GM12878 (cell line): Measurements from ENCODE around the gene MINDY3. TPM values are rescaled to one million over a fixed set of nuclear protein-coding genes. Genes with fewer than 3 reads are reported as not detected.

Experiments
- ATAC-seq: fragments of 200-7000 bp; cut with Tn5 transposase; 3 replicates; pipeline ENCODE4 v1.9.1; 2020; ENCODE audit warnings: mild to moderate bottlenecking, moderate library complexity
- BruUV-seq: library from RNA; stranded (reverse); fragments of 400-500 nt; replicated peaks from 2 replicates; lab custom pipeline; 2021; lab: Mats Ljungman, UMichigan
- CTCF ChIA-PET: fragments of 300-600 bp; sonication (Branson Sonifier 250); formaldehyde crosslinking; extraction: SDS; loops from one replicate; lab custom pipeline; 2021; ENCODE audit warnings: inconsistent platforms; lab: Yijun Ruan, JAX
- POLR2A ChIA-PET: fragments of 350-600 bp; formaldehyde crosslinking; extraction: SDS; loops from one replicate; lab custom pipeline; 2021; ENCODE audit warnings: inconsistent platforms; lab: Charles Lee
- RAD21 ChIA-PET: fragments of 300-600 bp; sonication (Branson Sonifier 250); formaldehyde crosslinking; loops from one replicate; lab custom pipeline; 2023; ENCODE audit warnings: antibody characterized with exemption; ENCODE audit not compliant: unreplicated experiment; lab: Charles Lee
- SMC1A ChIA-PET: fragments of 300-600 bp; sonication (Branson Sonifier 250); formaldehyde crosslinking; loops from one replicate; lab custom pipeline; 2023; ENCODE audit not compliant: unreplicated experiment, uncharacterized antibody; lab: Charles Lee
- DNase-seq: peaks from one replicate; pipeline ENCODE4 v3.0.0-alpha.2; 2011; ENCODE audit warnings: low read depth, low spot score
- FAIRE-seq: peaks from 3 replicates; lab custom pipeline; 2011; peaks lifted over from hg19 to GRCh38; lab: Jason Lieb, UNC
- H2AFZ ChIP-seq: 2 replicates; pipeline ENCODE4 v1.6.0; 2011; ENCODE audit warnings: low read depth, low read length, control low read depth; ENCODE audit not compliant: control insufficient read depth
- H3K27ac ChIP-seq: 2 replicates; pipeline ENCODE4 v1.5.1; 2011; ENCODE audit warnings: control low read depth; ENCODE audit not compliant: control insufficient read depth, insufficient read depth
- H3K27me3 ChIP-seq, 2 experiments: replicated peaks in 1 of 2; 2 replicates each; pipeline versions ENCODE4 v1.6.0 to v1.6.1; 2011; ENCODE audit warnings: low read length in 1 of 2; ENCODE audit not compliant: control insufficient read depth in 2 of 2, insufficient read depth in 2 of 2
- H3K36me3 ChIP-seq, 2 experiments: 2 replicates each; pipeline ENCODE4 v1.5.1; 2011; ENCODE audit warnings: low read length in 1 of 2; ENCODE audit not compliant: control insufficient read depth in 2 of 2, insufficient read depth in 2 of 2
- H3K4me1 ChIP-seq: 2 replicates; pipeline ENCODE4 v1.6.1; 2011; ENCODE audit warnings: mild to moderate bottlenecking, low read length, moderate library complexity, mixed read lengths; ENCODE audit not compliant: control insufficient read depth, insufficient read depth
- H3K4me2 ChIP-seq: 2 replicates; pipeline ENCODE4 v1.6.0; 2011; ENCODE audit warnings: control low read depth; ENCODE audit not compliant: control insufficient read depth, insufficient read depth
- H3K4me3 ChIP-seq: fragments of 200-600 bp; sonication (generic); 2 replicates; pipeline ENCODE4 v1.5.1; 2016
- H3K79me2 ChIP-seq: 2 replicates; pipeline ENCODE4 v1.6.0; 2011; ENCODE audit warnings: low read length; ENCODE audit not compliant: control insufficient read depth, insufficient read depth
- H3K9ac ChIP-seq: 2 replicates; pipeline ENCODE4 v1.8.0; 2011; ENCODE audit warnings: low read length, control low read depth, mixed read lengths; ENCODE audit not compliant: control insufficient read depth, insufficient read depth
- H3K9me3 ChIP-seq: replicated peaks from 3 replicates; pipeline ENCODE4 v1.5.1; 2011; ENCODE audit warnings: mild to moderate bottlenecking, low read length; ENCODE audit not compliant: control insufficient read depth, insufficient read depth
- H4K20me1 ChIP-seq: 2 replicates; pipeline ENCODE4 v1.6.0; 2011; ENCODE audit not compliant: control insufficient read depth, insufficient read depth
- ASH2L ChIP-seq: fragments of 300-600, 200-600 bp; sonication (generic); IDR thresholded peaks from 2 replicates; pipeline ENCODE4 v1.6.1; 2017; ENCODE audit warnings: low read depth, mild to moderate bottlenecking, borderline replicate concordance
- BRCA1 ChIP-seq: IDR thresholded peaks from 2 replicates; pipeline ENCODE4 v1.6.1; 2011; ENCODE audit warnings: low read depth, low read length, improper control_type of control experiment
- CBFB ChIP-seq: IDR thresholded peaks from 2 replicates; pipeline ENCODE4 v1.6.1; 2016; ENCODE audit warnings: antibody characterized with exemption, low read depth
- CHD1 ChIP-seq: IDR thresholded peaks from 2 replicates; pipeline ENCODE4 v1.6.1; 2012; ENCODE audit warnings: low read depth, low read length, improper control_type of control experiment
- EP300 ChIP-seq, 2 experiments: fragments of 150-350 bp in 1 of 2; IDR thresholded peaks; 2 replicates each; pipeline ENCODE4 v1.6.1; 2011 to 2012; ENCODE audit warnings: low read depth in 2 of 2, low read length in 2 of 2, borderline replicate concordance in 1 of 2, improper control_type of control experiment in 1 of 2, inconsistent platforms in 1 of 2; ENCODE audit not compliant: control insufficient read depth in 1 of 2
- EZH2 ChIP-seq: IDR thresholded peaks from 2 replicates; pipeline ENCODE4 v1.6.1; 2012; ENCODE audit warnings: low read depth, mild to moderate bottlenecking, control low read depth, inconsistent platforms, low read length, borderline replicate concordance; ENCODE audit not compliant: control insufficient read depth
- FOS ChIP-seq: IDR thresholded peaks from 3 replicates; pipeline ENCODE4 v1.6.1; 2011; ENCODE audit warnings: borderline replicate concordance; ENCODE audit not compliant: insufficient read length; ENCODE audit errors: extremely low read depth
- HDAC2 ChIP-seq: fragments of 200-600 bp; sonication (generic); IDR thresholded peaks from 2 replicates; pipeline ENCODE4 v1.6.1; 2017
- KAT2A ChIP-seq: conservative IDR thresholded peaks from 2 replicates; pipeline ENCODE4 v1.6.1; 2011; ENCODE audit warnings: low read depth, low read length; ENCODE audit not compliant: control insufficient read depth
- KDM1A ChIP-seq: fragments of 200-600 bp; sonication (generic); IDR thresholded peaks from 2 replicates; pipeline ENCODE4 v1.6.1; 2016; ENCODE audit warnings: borderline replicate concordance
- LARP7 ChIP-seq: fragments of 450-650 bp; IDR thresholded peaks from 2 replicates; pipeline ENCODE4 v1.6.1; 2017; ENCODE audit warnings: mild to moderate bottlenecking
- MTA2 ChIP-seq: fragments of 450-650 bp; IDR thresholded peaks from 2 replicates; pipeline ENCODE4 v1.6.1; 2016; ENCODE audit warnings: low read depth, mild to moderate bottlenecking, moderate library complexity
- MYB ChIP-seq: fragments of 150-350 bp; IDR thresholded peaks from 2 replicates; pipeline ENCODE4 v1.6.1; 2014; ENCODE audit warnings: mild to moderate bottlenecking, low read depth, low read length, borderline replicate concordance
- NFYB ChIP-seq: IDR thresholded peaks from 2 replicates; pipeline ENCODE4 v1.6.1; 2011; ENCODE audit warnings: low read depth, mild to moderate bottlenecking, low read length, improper control_type of control experiment, moderate library complexity; ENCODE audit not compliant: insufficient read depth
- PBX3 ChIP-seq: IDR thresholded peaks from 2 replicates; pipeline ENCODE4 v1.6.1; 2011; ENCODE audit warnings: mild to moderate bottlenecking, low read depth, low read length, moderate library complexity; ENCODE audit not compliant: insufficient replicate concordance
- RCOR1 ChIP-seq: conservative IDR thresholded peaks from 2 replicates; pipeline ENCODE4 v1.6.1; 2012; ENCODE audit warnings: low read depth, low read length, improper control_type of control experiment
- TCF12 ChIP-seq: IDR thresholded peaks from 2 replicates; pipeline ENCODE4 v1.6.1; 2011; ENCODE audit warnings: low read depth, mild to moderate bottlenecking, low read length
- ZNF384 ChIP-seq: IDR thresholded peaks from 2 replicates; pipeline ENCODE4 v1.6.1; 2012; ENCODE audit warnings: low read depth, mild to moderate bottlenecking, low read length, improper control_type of control experiment, borderline replicate concordance
- WGBS: methylation state at CpG from one replicate; pipeline ENCODE4 v1.1.6; 2016; ENCODE audit warnings: low lambda C conversion rate; ENCODE audit not compliant: insufficient replicate concordance, insufficient coverage; ENCODE audit errors: missing lambda C conversion rate; 5-methylcytosine and 5-hydroxymethylcytosine counted together
- in situ Hi-C: fragments of 300-500 bp; cut with MboI; formaldehyde crosslinking; loops from 9 replicates; pipeline ENCODE4 v1.14.3; 2018; ENCODE audit warnings: mixed read lengths
- intact Hi-C: fragments of 100-400 bp; cut with micrococcal nuclease; formaldehyde crosslinking; loops from one replicate; pipeline ENCODE4 v1.14.2; 2022; ENCODE audit not compliant: unreplicated experiment
- polyA plus RNA-seq, 11 experiments: library from polyadenylated mRNA; depleted of rRNA in 4 of 11; unstranded in 6 of 11; stranded (reverse) in 5 of 11; fragments of >200 nt; fragmentation: Nextera tagmentation in 4 of 11; fragmentation: Illumina TruSeq in 1 of 11; extraction: Ambion mirVana in 4 of 11; extraction: Trizol in 1 of 11; gene quantifications; 1 replicate in 1 of 11; 2 replicates in 10 of 11; pipeline versions ENCODE4 v1.2.1 to v1.2.3, GENCODE V29; 2011 to 2016; ENCODE audit warnings: inconsistent platforms in 2 of 11, missing spikeins in 2 of 11, low read depth in 1 of 11
- total RNA-seq, 4 experiments: library from RNA; depleted of rRNA in 3 of 4; stranded (reverse); fragments of >200 nt in 3 of 4; fragmentation: Illumina TruSeq in 1 of 4; extraction: Trizol in 1 of 4; gene quantifications; 2 replicates each; pipeline versions ENCODE4 v1.2.1 to v1.2.3, GENCODE V29; 2013 to 2021
- TF ChIP-seq, protein P1 (sequence below): IDR thresholded peaks from 2 replicates; pipeline ENCODE4 v1.6.1; 2012; ENCODE audit warnings: low read depth, low read length, improper control_type of control experiment
- TF ChIP-seq, protein P2 (sequence below): fragments of 450-650 bp; IDR thresholded peaks from 2 replicates; pipeline ENCODE4 v1.6.1; 2018; ENCODE audit warnings: mild to moderate bottlenecking, low read depth, moderate library complexity; ENCODE audit not compliant: partially characterized antibody

MINDY3 gene
- total and polyA plus RNA-seq, 10 of the 15 experiments (the other 5 are each of a cell fraction or from before 2014, with no cell fraction given), result 12.0 to 23.6 (median 15.7) TPM

GRCh38 chr10:15896654-15897053 is 36.3 kb upstream of the MINDY3 start:
- intact Hi-C loops (no loop called here), in situ Hi-C loops (loop anchor here (10.0 to 25.0 kb wide), 2 partner anchors 648 to 1366 kb away; no protein-coding TSS in a partner anchor)
- H3K79me2 ChIP-seq, result no peaks in the 10 kb centered on the region
- ATAC-seq (no peak), FAIRE-seq (no peak), DNase-seq (no peak)
- no peak overlapping the region for H2AFZ ChIP-seq
- 83% methylated on average over 4 of the region's 4 CpGs for WGBS
- TF ChIP-seq, protein P1, sequence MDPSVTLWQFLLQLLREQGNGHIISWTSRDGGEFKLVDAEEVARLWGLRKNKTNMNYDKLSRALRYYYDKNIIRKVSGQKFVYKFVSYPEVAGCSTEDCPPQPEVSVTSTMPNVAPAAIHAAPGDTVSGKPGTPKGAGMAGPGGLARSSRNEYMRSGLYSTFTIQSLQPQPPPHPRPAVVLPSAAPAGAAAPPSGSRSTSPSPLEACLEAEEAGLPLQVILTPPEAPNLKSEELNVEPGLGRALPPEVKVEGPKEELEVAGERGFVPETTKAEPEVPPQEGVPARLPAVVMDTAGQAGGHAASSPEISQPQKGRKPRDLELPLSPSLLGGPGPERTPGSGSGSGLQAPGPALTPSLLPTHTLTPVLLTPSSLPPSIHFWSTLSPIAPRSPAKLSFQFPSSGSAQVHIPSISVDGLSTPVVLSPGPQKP, result no peak
- TF ChIP-seq, protein P2, sequence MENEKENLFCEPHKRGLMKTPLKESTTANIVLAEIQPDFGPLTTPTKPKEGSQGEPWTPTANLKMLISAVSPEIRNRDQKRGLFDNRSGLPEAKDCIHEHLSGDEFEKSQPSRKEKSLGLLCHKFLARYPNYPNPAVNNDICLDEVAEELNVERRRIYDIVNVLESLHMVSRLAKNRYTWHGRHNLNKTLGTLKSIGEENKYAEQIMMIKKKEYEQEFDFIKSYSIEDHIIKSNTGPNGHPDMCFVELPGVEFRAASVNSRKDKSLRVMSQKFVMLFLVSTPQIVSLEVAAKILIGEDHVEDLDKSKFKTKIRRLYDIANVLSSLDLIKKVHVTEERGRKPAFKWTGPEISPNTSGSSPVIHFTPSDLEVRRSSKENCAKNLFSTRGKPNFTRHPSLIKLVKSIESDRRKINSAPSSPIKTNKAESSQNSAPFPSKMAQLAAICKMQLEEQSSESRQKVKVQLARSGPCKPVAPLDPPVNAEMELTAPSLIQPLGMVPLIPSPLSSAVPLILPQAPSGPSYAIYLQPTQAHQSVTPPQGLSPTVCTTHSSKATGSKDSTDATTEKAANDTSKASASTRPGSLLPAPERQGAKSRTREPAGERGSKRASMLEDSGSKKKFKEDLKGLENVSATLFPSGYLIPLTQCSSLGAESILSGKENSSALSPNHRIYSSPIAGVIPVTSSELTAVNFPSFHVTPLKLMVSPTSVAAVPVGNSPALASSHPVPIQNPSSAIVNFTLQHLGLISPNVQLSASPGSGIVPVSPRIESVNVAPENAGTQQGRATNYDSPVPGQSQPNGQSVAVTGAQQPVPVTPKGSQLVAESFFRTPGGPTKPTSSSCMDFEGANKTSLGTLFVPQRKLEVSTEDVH, result no peak
- TF ChIP-seq FOS (no peak), MTA2 (no peak), MYB (no peak), EP300 (IDR thresholded peaks at IDR 0.05; ENCODE audit: borderline replicate concordance in 1 of 2, control insufficient read depth in 1 of 2, low read depth in 2 of 2, low read length in 2 of 2) (no peak), ZNF384 (no peak), KAT2A (no peak), BRCA1 (no peak), PBX3 (no peak), RCOR1 (no peak), ASH2L (no peak), TCF12 (no peak), CHD1 (no peak), KDM1A (no peak), HDAC2 (no peak), CBFB (no peak), LARP7 (no peak), NFYB (no peak), EZH2 (no peak)
- H4K20me1 ChIP-seq, result no peaks in the 10 kb centered on the region
- H3K9me3 ChIP-seq, result no peaks in the 10 kb centered on the region
- ChIA-PET CTCF (interaction anchor here (0.7 kb wide), 1 partner anchor 9 kb away, joined by 3 read pairs; no protein-coding TSS in a partner anchor), SMC1A (no interaction called here), RAD21 (no interaction called here), POLR2A (no interaction called here)
- BruUV-seq, result no TSS peak
- H3K27ac ChIP-seq, result no peak overlapping the region
- H3K9ac ChIP-seq, result no peak overlapping the region
- H3K4me1 ChIP-seq, result no peaks in the 10 kb centered on the region
- no peaks in the 10 kb centered on the region for H3K27me3 ChIP-seq
- no peak overlapping the region for H3K4me3 ChIP-seq
- no peaks in the 10 kb centered on the region for H3K36me3 ChIP-seq
- no peak overlapping the region for H3K4me2 ChIP-seq
